A549 (cell line): ENCODE results near the gene ATP4A. TPM values are rescaled to one million over a fixed set of nuclear protein-coding genes. Genes with fewer than 3 reads are reported as not detected.

ENCODE experiments used
- ATAC-seq, 2 experiments: fragments of 200-7000 bp in 1 of 2; fragments of >200 bp in 1 of 2; cut with Nextera tagmentation in 1 of 2; cut with Tn5 transposase in 1 of 2; 3 replicates each; pipeline versions ENCODE4 v1.8.0 to v1.9.1; 2018 to 2020; ENCODE audit warnings: mild to moderate bottlenecking in 1 of 2, moderate library complexity in 1 of 2
- CTCF ChIA-PET: fragments of 300-600 bp; sonication (Branson Sonifier 250); formaldehyde crosslinking; extraction: SDS; loops from one replicate; lab custom pipeline; 2021; ENCODE audit warnings: antibody characterized with exemption, inconsistent platforms; lab: Yijun Ruan, JAX
- POLR2A ChIA-PET: fragments of 350-600 bp; formaldehyde crosslinking; extraction: SDS; loops from one replicate; lab custom pipeline; 2021; ENCODE audit warnings: antibody characterized with exemption, inconsistent platforms; lab: Yijun Ruan, JAX
- DNase-seq, 2 experiments: peaks; one replicate each; pipeline versions ENCODE4 v3.0.0 to v3.0.0-alpha.2; 2011 to 2016; ENCODE audit warnings: low read depth in 1 of 2, low spot score in 1 of 2
- FAIRE-seq: peaks from 2 replicates; lab custom pipeline; 2011; peaks lifted over from hg19 to GRCh38; lab: Jason Lieb, UNC
- H3K27ac ChIP-seq, 2 experiments: fragments of >200 bp; sonication (Bioruptor Twin); formaldehyde crosslinking; 3 replicates each; pipeline ENCODE4 v1.5.1; 2016 to 2017
- H3K4me1 ChIP-seq: fragments of >200 bp; sonication (Bioruptor Twin); formaldehyde crosslinking; 3 replicates; pipeline ENCODE4 v1.6.1; 2016
- H3K4me2 ChIP-seq: fragments of >200 bp; sonication (Bioruptor Twin); formaldehyde crosslinking; 3 replicates; pipeline ENCODE4 v1.6.1; 2016
- H3K4me3 ChIP-seq: fragments of >200 bp; sonication (Bioruptor Twin); formaldehyde crosslinking; 3 replicates; pipeline ENCODE4 v1.5.1; 2016
- H3K9me3 ChIP-seq: fragments of >200 bp; sonication (Bioruptor Twin); formaldehyde crosslinking; 3 replicates; pipeline ENCODE4 v1.6.1; 2016
- BCL3 ChIP-seq: fragments of >200 bp; sonication (Bioruptor Twin); formaldehyde crosslinking; IDR thresholded peaks from 3 replicates; pipeline ENCODE4 v1.6.1; 2016
- CBX2 ChIP-seq: fragments of 200-600 bp; sonication (generic); IDR thresholded peaks from 2 replicates; pipeline ENCODE4 v1.6.1; 2016; ENCODE audit warnings: low read depth, mild to moderate bottlenecking, borderline replicate concordance
- CHD2 ChIP-seq: fragments of 150-350 bp; IDR thresholded peaks from 2 replicates; pipeline ENCODE4 v1.6.1; 2014; ENCODE audit warnings: low read length; ENCODE audit not compliant: partially characterized antibody
- CTCF ChIP-seq: fragments of >200 bp; sonication (Bioruptor Twin); formaldehyde crosslinking; IDR thresholded peaks from 3 replicates; pipeline ENCODE4 v1.5.1; 2016
- EHF ChIP-seq: fragments of 250-450 bp; sonication (Bioruptor Pico); IDR thresholded peaks from 2 replicates; pipeline ENCODE4 v1.5.0; 2020; ENCODE audit warnings: mild to moderate bottlenecking
- EP300 ChIP-seq, 2 experiments: fragments of >200 bp; sonication (Bioruptor Twin); formaldehyde crosslinking; IDR thresholded peaks; 2 replicates in 1 of 2; 3 replicates in 1 of 2; pipeline ENCODE4 v1.6.1; 2016 to 2017
- FOXS1 ChIP-seq: fragments of 250-450 bp; sonication (Bioruptor Pico); IDR thresholded peaks from 2 replicates; pipeline ENCODE4 v1.5.0; 2020; ENCODE audit warnings: mild to moderate bottlenecking, moderate library complexity
- GATA3 ChIP-seq: IDR thresholded peaks from 2 replicates; pipeline ENCODE4 v1.6.1; 2012; ENCODE audit warnings: borderline replicate concordance
- HDAC2 ChIP-seq: fragments of 200-600 bp; sonication (generic); IDR thresholded peaks from 2 replicates; pipeline ENCODE4 v1.6.1; 2016
- HEYL ChIP-seq: fragments of 250-450 bp; sonication (Bioruptor Pico); IDR thresholded peaks from 2 replicates; pipeline ENCODE4 v1.8.0; 2021; ENCODE audit warnings: mild to moderate bottlenecking, moderate library complexity
- HOXA7 ChIP-seq: fragments of 250-450 bp; sonication (Bioruptor Pico); IDR thresholded peaks from 2 replicates; pipeline ENCODE4 v1.5.0; 2020; ENCODE audit warnings: mild to moderate bottlenecking, moderate library complexity
- HOXB5 ChIP-seq: fragments of 250-450 bp; sonication (Bioruptor Pico); IDR thresholded peaks from 2 replicates; pipeline ENCODE4 v1.5.0; 2020; ENCODE audit warnings: mild to moderate bottlenecking, moderate library complexity
- KDM5A ChIP-seq: fragments of 200-600 bp; sonication (generic); IDR thresholded peaks from 2 replicates; pipeline ENCODE4 v1.6.1; 2016; ENCODE audit warnings: antibody characterized with exemption, mild to moderate bottlenecking
- MAFK ChIP-seq: fragments of 450-650 bp; IDR thresholded peaks from 2 replicates; pipeline ENCODE4 v1.6.1; 2014; ENCODE audit not compliant: partially characterized antibody
- NFE2L2 ChIP-seq: fragments of 150-350 bp; conservative IDR thresholded peaks from 2 replicates; pipeline ENCODE4 v1.6.1; 2014; ENCODE audit warnings: low read length
- NR3C1 ChIP-seq: fragments of >200 bp; sonication (Bioruptor Twin); formaldehyde crosslinking; IDR thresholded peaks from 3 replicates; pipeline ENCODE4 v1.6.1; 2017
- PBX3 ChIP-seq: IDR thresholded peaks from 2 replicates; pipeline ENCODE4 v1.6.1; 2012
- RAD21 ChIP-seq, 2 experiments: fragments of >200 bp in 1 of 2; sonication (Bioruptor Twin) in 1 of 2; formaldehyde crosslinking in 1 of 2; IDR thresholded peaks in 1 of 2; conservative IDR thresholded peaks in 1 of 2; 2 replicates in 1 of 2; 3 replicates in 1 of 2; pipeline ENCODE4 v1.6.1; 2012 to 2018; ENCODE audit warnings: inconsistent platforms in 1 of 2
- REST ChIP-seq: fragments of 200-600 bp; sonication (generic); IDR thresholded peaks from 2 replicates; pipeline ENCODE4 v1.6.1; 2016; ENCODE audit warnings: antibody characterized with exemption, mild to moderate bottlenecking, moderate library complexity
- RNF2 ChIP-seq: fragments of 200-600 bp; sonication (generic); IDR thresholded peaks from 2 replicates; pipeline ENCODE4 v1.6.1; 2016; ENCODE audit warnings: low read depth, mild to moderate bottlenecking, antibody characterized with exemption, moderate library complexity, borderline replicate concordance
- SREBF2 ChIP-seq: fragments of 450-650 bp; IDR thresholded peaks from 2 replicates; pipeline ENCODE4 v1.6.1; 2014; ENCODE audit warnings: mild to moderate bottlenecking, moderate library complexity
- WGBS: methylation state at CpG from one replicate; pipeline ENCODE4 v1.1.6; 2017; ENCODE audit errors: missing lambda C conversion rate; 5-methylcytosine and 5-hydroxymethylcytosine counted together
- polyA plus RNA-seq, 4 experiments: library from polyadenylated mRNA; depleted of rRNA in 3 of 4; stranded (reverse); fragments of >200 nt; fragmentation: RNase III in 1 of 4; extraction: RNeasy Plus Mini Kit Qiagen cat#74134 plus additional on column Dnase treatment in 1 of 4; gene quantifications; 2 replicates in 3 of 4; 3 replicates in 1 of 4; pipeline ENCODE4 v1.2.3, GENCODE V29; 2011 to 2017

ATP4A gene
- polyA plus RNA-seq, 2 of the 4 experiments (the other 2 are of a cell fraction) = not detected

- TF ChIP-seq CTCF (no peak), NFE2L2 (no peak), PBX3 (no peak)
Measured at GRCh38 chr19:35612224-35612558, 48.7 kb upstream of the ATP4A start (continued).

GRCh38 chr19:35609851-35610353, 46.4 kb upstream of the ATP4A start:
- DNase-seq = no peak
- H3K4me2 ChIP-seq = no peak overlapping the region
- 49% methylated on average over 6 of the region's 6 CpGs for WGBS
- CTCF ChIA-PET = interaction anchor here (0.8 to 9.4 kb wide), 6 partner anchors 8 to 181 kb away, joined by 3 to 55 read pairs (median 9); no protein-coding TSS in a partner anchor
- TF ChIP-seq CHD2 (no peak), CBX2 (no peak), RAD21 (conservative IDR thresholded peaks at IDR 0.05 in 1 of 2, IDR thresholded peaks at IDR 0.05 in 1 of 2) (no peak), NR3C1 (no peak), MAFK (no peak), PBX3 (no peak), HOXB5 (CRISPR knock-in tag) (no peak), HDAC2 (no peak), EP300 (IDR thresholded peaks at IDR 0.05) (no peak), BCL3 (no peak), FOXS1 (CRISPR knock-in tag) (no peak), HOXA7 (CRISPR knock-in tag) (no peak), SREBF2 (no peak), HEYL (CRISPR knock-in tag) (no peak), CTCF (no peak), EHF (no peak)
- H3K4me3 ChIP-seq = no peak overlapping the region
- no peak for ATAC-seq
- peaks cover 33% of the 10 kb centered on the region for H3K9me3 ChIP-seq
- peak; percentile 39 for FAIRE-seq
- POLR2A ChIA-PET = no interaction called here
- H3K4me1 ChIP-seq = peaks cover 9% of the 10 kb centered on the region; the same call in 2 of the 3 replicates
- H3K27ac ChIP-seq = no peak overlapping the region

GRCh38 chr19:35608251-35608650, 44.8 kb upstream of the ATP4A start:
- POLR2A ChIA-PET = interaction anchor here (1.1 kb wide), 1 partner anchor 20 kb away, joined by 3 read pairs; no protein-coding TSS in a partner anchor
- peaks cover 33% of the 10 kb centered on the region for H3K9me3 ChIP-seq
- FAIRE-seq (no peak), ATAC-seq (no peak), DNase-seq (peak in 1 of 2 experiments; percentile 53)
- H3K4me1 ChIP-seq = peaks cover 7% of the 10 kb centered on the region; the same call in 2 of the 3 replicates
- H3K4me3 ChIP-seq = no peak overlapping the region
- CTCF ChIA-PET = interaction anchor here (0.7 to 9.4 kb wide), 12 partner anchors 9 to 118 kb away, joined by 3 to 55 read pairs (median 4); no protein-coding TSS in a partner anchor
- WGBS = 5% methylated on average over 2 of the region's 2 CpGs
- H3K4me2 ChIP-seq = no peak overlapping the region
- no peak overlapping the region for H3K27ac ChIP-seq
- no peak for TF ChIP-seq CBX2
- TF ChIP-seq KDM5A = no peak
- no peak for TF ChIP-seq GATA3
- TF ChIP-seq REST = no peak
- TF ChIP-seq RNF2 = no peak
- TF ChIP-seq HOXB5 (CRISPR knock-in tag) = no peak
- no peak for TF ChIP-seq EHF
- TF ChIP-seq PBX3 = no peak
- TF ChIP-seq NR3C1 = no peak
